Gastroesophageal sphincter (tissue), 3 donors: ENCODE measurements around the gene LMF2.

Experiments
- POLR2A ChIP-seq, 2 donors: fragments of 450-650 bp; IDR thresholded peaks; one replicate each; pipeline ENCODE4 v1.6.1; 2017; ENCODE audit warnings: antibody characterized with exemption in 2 of 2, mild to moderate bottlenecking in 2 of 2, moderate library complexity in 1 of 2
- TF ChIP-seq, protein P1 (sequence below), 4 experiments: fragments of 200-600 bp in 2 of 4; fragments of 450-650 bp in 2 of 4; sonication (generic) in 1 of 4; IDR thresholded peaks; one replicate each; pipeline ENCODE4 v1.5.1; 2017 to 2019; ENCODE audit warnings: antibody characterized with exemption in 4 of 4, mild to moderate bottlenecking in 2 of 4, moderate library complexity in 2 of 4

DNA sequence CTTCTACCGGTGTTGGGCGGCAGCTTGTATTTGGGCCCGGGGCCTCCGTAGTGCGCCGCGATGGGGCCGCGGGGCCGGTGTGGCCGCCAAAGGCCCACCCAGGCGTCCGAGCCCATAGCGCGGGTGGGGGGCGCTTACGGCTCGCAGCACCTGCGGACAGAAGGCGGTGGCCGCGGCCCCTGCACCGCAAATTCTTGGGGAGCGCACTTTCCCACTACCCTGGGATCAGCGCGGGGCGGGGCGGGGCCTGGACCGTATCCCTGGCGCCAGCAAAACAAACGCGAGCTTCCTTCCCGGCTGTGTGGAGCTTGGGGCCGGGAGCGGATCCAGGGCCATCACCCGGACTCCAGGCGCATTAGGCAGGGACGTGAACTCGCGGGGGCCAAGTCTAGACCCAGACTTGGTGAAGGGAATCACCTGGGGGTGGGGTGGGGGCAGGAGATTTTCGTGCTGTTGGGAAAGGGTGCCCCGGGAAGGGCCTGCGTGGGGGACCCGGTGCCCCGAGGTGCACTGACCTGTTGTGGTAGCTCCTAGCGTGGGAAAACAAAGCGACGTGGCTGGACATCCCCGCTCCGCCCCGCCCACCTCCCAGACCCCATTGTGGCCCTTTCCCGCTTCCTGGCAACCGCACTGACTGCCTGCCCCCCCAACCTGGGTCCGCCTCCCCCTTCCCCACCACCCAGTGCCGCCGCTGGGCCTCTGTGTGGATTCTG, 24.6 kb upstream of the LMF2 start:
- TF ChIP-seq, protein P1, sequence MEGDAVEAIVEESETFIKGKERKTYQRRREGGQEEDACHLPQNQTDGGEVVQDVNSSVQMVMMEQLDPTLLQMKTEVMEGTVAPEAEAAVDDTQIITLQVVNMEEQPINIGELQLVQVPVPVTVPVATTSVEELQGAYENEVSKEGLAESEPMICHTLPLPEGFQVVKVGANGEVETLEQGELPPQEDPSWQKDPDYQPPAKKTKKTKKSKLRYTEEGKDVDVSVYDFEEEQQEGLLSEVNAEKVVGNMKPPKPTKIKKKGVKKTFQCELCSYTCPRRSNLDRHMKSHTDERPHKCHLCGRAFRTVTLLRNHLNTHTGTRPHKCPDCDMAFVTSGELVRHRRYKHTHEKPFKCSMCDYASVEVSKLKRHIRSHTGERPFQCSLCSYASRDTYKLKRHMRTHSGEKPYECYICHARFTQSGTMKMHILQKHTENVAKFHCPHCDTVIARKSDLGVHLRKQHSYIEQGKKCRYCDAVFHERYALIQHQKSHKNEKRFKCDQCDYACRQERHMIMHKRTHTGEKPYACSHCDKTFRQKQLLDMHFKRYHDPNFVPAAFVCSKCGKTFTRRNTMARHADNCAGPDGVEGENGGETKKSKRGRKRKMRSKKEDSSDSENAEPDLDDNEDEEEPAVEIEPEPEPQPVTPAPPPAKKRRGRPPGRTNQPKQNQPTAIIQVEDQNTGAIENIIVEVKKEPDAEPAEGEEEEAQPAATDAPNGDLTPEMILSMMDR (IDR thresholded peaks at IDR 0.05), result no peak
- TF ChIP-seq POLR2A (IDR thresholded peaks at IDR 0.05), result peak; percentile 8 to 24
